Endothelial cell of umbilical vein (primary cell): Measurements from ENCODE around the gene LPIN1. TPM values are rescaled to one million over a fixed set of nuclear protein-coding genes. Genes with fewer than 3 reads are reported as not detected.

Experiments used
- BruUV-seq: library from RNA; stranded (reverse); fragments of 400-500 nt; replicated peaks from 2 replicates; lab custom pipeline; 2021; lab: Mats Ljungman, UMichigan
- CTCF ChIA-PET: fragments of 300-600, 350-600 bp; sonication (Branson Sonifier 250); formaldehyde crosslinking; loops from one replicate; lab custom pipeline; 2021; ENCODE audit warnings: antibody characterized with exemption, inconsistent platforms; lab: Charles Lee
- POLR2A ChIA-PET: fragments of 300-600, 350-600 bp; sonication (Branson Sonifier 250); formaldehyde crosslinking; loops from one replicate; lab custom pipeline; 2021; ENCODE audit warnings: antibody characterized with exemption, inconsistent platforms; lab: Charles Lee
- DNase-seq: peaks from one replicate; pipeline ENCODE4 v3.0.0-alpha.2; 2011; ENCODE audit warnings: low read depth, low spot score
- FAIRE-seq: peaks from 2 replicates; lab custom pipeline; 2011; peaks lifted over from hg19 to GRCh38; lab: Jason Lieb, UNC
- H2AFZ ChIP-seq: 2 replicates; pipeline ENCODE4 v1.6.0; 2012; ENCODE audit warnings: low read depth, low read length, control low read depth, inconsistent platforms
- H3K27ac ChIP-seq: 2 replicates; pipeline ENCODE4 v1.5.1; 2011; ENCODE audit warnings: low read depth, mild to moderate bottlenecking, control low read depth, low read length, moderate library complexity; ENCODE audit not compliant: insufficient read depth
- H3K27me3 ChIP-seq, 2 experiments: 2 replicates each; pipeline versions ENCODE4 v1.6.0 to v1.6.1; 2011; ENCODE audit warnings: low read length in 2 of 2, mixed read lengths in 1 of 2; ENCODE audit not compliant: control insufficient read depth in 2 of 2, insufficient read depth in 2 of 2
- H3K36me3 ChIP-seq, 2 experiments: 2 replicates in 1 of 2; 3 replicates in 1 of 2; pipeline ENCODE4 v1.5.1; 2011; ENCODE audit warnings: low read length in 2 of 2, mild to moderate bottlenecking in 1 of 2, moderate library complexity in 1 of 2; ENCODE audit not compliant: control insufficient read depth in 2 of 2, insufficient read depth in 2 of 2; ENCODE audit errors: extremely low read depth in 1 of 2
- H3K4me1 ChIP-seq: 3 replicates; pipeline ENCODE4 v1.5.1; 2011; ENCODE audit warnings: mild to moderate bottlenecking, low read length; ENCODE audit not compliant: control insufficient read depth, insufficient read depth; ENCODE audit errors: extremely low read depth
- H3K4me2 ChIP-seq: 2 replicates; pipeline ENCODE4 v1.6.1; 2011; ENCODE audit warnings: low read length, control low read depth, mixed read lengths; ENCODE audit not compliant: insufficient read depth
- H3K4me3 ChIP-seq, 3 experiments: fragments of 200-600 bp in 1 of 3; sonication (generic), shearing (Covaris generic) in 1 of 3; replicated peaks in 1 of 3; 2 replicates each; pipeline ENCODE4 v1.5.1; 2011 to 2016; ENCODE audit warnings: control low read depth in 3 of 3, low read length in 3 of 3, mild to moderate bottlenecking in 2 of 3, inconsistent platforms in 1 of 3, low read depth in 1 of 3, moderate library complexity in 1 of 3; ENCODE audit not compliant: insufficient read depth in 1 of 3
- H3K79me2 ChIP-seq: 2 replicates; pipeline ENCODE4 v1.6.0; 2012; ENCODE audit warnings: low read length, inconsistent platforms; ENCODE audit not compliant: control insufficient read depth, insufficient read depth
- H3K9ac ChIP-seq: replicated peaks from 2 replicates; pipeline ENCODE3; 2011; ENCODE audit warnings: low read length, control low read depth; ENCODE audit not compliant: insufficient read depth; ENCODE audit errors: extremely low read depth
- H3K9me1 ChIP-seq: replicated peaks from 3 replicates; pipeline ENCODE4 v1.6.0; 2011; ENCODE audit warnings: mild to moderate bottlenecking, low read length; ENCODE audit not compliant: control insufficient read depth, insufficient read depth; ENCODE audit errors: extremely low read depth
- H3K9me3 ChIP-seq: replicated peaks from 2 replicates; pipeline ENCODE4 v1.5.1; 2012; ENCODE audit warnings: low read length, inconsistent platforms; ENCODE audit not compliant: control insufficient read depth, insufficient read depth
- H4K20me1 ChIP-seq: replicated peaks from 2 replicates; pipeline ENCODE3; 2011; ENCODE audit warnings: mild to moderate bottlenecking, low read length; ENCODE audit not compliant: control insufficient read depth, insufficient read depth; ENCODE audit errors: extremely low read depth
- CTCF ChIP-seq, 2 donors: IDR thresholded peaks; 1 replicate in 1 of 2; 2 replicates in 1 of 2; pipeline ENCODE4 v1.5.1; 2011; ENCODE audit warnings: low read length in 2 of 2, mild to moderate bottlenecking in 2 of 2, moderate library complexity in 2 of 2, control low read depth in 1 of 2, inconsistent platforms in 1 of 2, low read depth in 1 of 2; ENCODE audit not compliant: insufficient read depth in 1 of 2; ENCODE audit errors: extremely low read depth in 1 of 2
- EZH2 ChIP-seq: IDR thresholded peaks from 2 replicates; pipeline ENCODE4 v1.6.1; 2012; ENCODE audit warnings: borderline replicate concordance, low read depth, mild to moderate bottlenecking, moderate library complexity, low read length, inconsistent platforms; ENCODE audit not compliant: severe bottlenecking
- FOS ChIP-seq: IDR thresholded peaks from 2 replicates; pipeline ENCODE4 v1.6.1; 2011; ENCODE audit warnings: mild to moderate bottlenecking, low read length, moderate library complexity, borderline replicate concordance; ENCODE audit not compliant: insufficient read depth
- GATA2 ChIP-seq: IDR thresholded peaks from 2 replicates; pipeline ENCODE4 v1.7.0; 2011; ENCODE audit warnings: low read depth, mild to moderate bottlenecking, moderate library complexity, mixed read lengths, low read length; ENCODE audit not compliant: insufficient read length, insufficient read depth
- JUN ChIP-seq: IDR thresholded peaks from 2 replicates; pipeline ENCODE4 v1.6.1; 2011; ENCODE audit warnings: borderline replicate concordance, low read depth; ENCODE audit not compliant: insufficient read length, insufficient read depth
- MAX ChIP-seq: IDR thresholded peaks from 2 replicates; pipeline ENCODE4 v1.6.1; 2011; ENCODE audit not compliant: insufficient read depth, insufficient read length
- MYC ChIP-seq: IDR thresholded peaks from one replicate; pipeline ENCODE4 v1.6.1; 2011; ENCODE audit warnings: mild to moderate bottlenecking, low read depth, low read length
- POLR2A ChIP-seq: IDR thresholded peaks from 2 replicates; pipeline ENCODE4 v1.6.1; 2012; ENCODE audit warnings: low read depth, mild to moderate bottlenecking, control low read depth, low read length
- POLR2AphosphoS5 ChIP-seq: IDR thresholded peaks from 2 replicates; pipeline ENCODE4 v1.6.1; 2012; ENCODE audit warnings: low read depth, mild to moderate bottlenecking, control low read depth, low read length, moderate library complexity; ENCODE audit not compliant: insufficient read depth
- dilution Hi-C: fragments of 300-500 bp; cut with MboI; formaldehyde crosslinking; loops from one replicate; pipeline ENCODE4 v1.15.0; 2019; ENCODE audit warnings: low sequenced_read_pairs; ENCODE audit not compliant: extremely low pct_ligation_motif_present
- intact Hi-C: fragments of 100-400 bp; cut with micrococcal nuclease; formaldehyde crosslinking; loops from one replicate; pipeline ENCODE4 v1.10.0; 2022
- polyA plus RNA-seq, 4 experiments: library from polyadenylated mRNA; depleted of rRNA in 3 of 4; stranded (reverse) in 3 of 4; unstranded in 1 of 4; fragments of >200 nt; gene quantifications; 2 replicates each; pipeline versions ENCODE4 v1.2.1 to v1.2.3, GENCODE V29; 2011 to 2012; ENCODE audit warnings: missing spikeins in 1 of 4
- total RNA-seq: library from RNA; stranded (reverse); gene quantifications from 2 replicates; pipeline ENCODE4 v1.2.3, GENCODE V29; 2021

LPIN1 gene
- total and polyA plus RNA-seq, 2 donors (not counting 3 experiments of a cell fraction or from before 2014, with no cell fraction given), result 26.6 to 80.4 TPM

DNA sequence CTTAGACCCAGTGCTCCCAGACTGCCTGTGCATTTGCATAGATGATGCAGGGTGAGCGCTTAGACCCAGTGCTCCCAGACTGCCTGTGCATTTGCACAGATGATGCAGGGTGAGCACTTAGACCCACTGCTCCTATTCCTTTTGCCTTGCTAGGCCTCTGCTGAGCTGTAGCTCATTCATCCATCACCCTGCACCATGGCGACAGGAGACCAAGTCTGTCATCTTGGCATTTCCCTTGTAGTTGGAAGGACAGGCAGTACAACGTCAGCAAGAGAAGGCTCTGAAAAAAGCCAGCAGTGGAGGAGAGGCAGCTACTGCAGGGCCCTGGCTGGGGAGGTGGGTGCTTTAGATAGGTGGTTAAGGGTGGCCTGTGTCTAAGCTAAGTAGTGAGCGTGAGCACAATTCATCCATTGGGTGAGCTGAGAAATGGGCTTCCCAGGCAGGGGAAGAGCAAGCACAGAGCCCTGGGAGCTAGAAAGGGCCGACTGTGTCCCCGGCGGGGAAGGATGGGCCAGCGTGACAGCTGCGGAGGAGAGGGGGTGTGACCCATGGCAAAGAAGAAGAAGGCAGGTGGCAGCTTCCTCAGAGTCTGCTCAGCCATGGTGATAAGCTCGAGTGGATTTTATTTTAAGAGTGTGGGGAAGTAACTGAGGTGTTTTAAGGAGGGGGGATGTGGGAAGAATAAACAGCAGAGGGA, 108.8 kb downstream of the LPIN1 start:
- Histone ChIP-seq H3K9ac (no peak overlapping the region), H3K4me3 (no peak overlapping the region), H3K27ac (no peak overlapping the region), H3K9me1 (no peaks in the 10 kb centered on the region), H2AFZ (no peak overlapping the region), H4K20me1 (no peaks in the 10 kb centered on the region), H3K27me3 (peaks cover 4 to 10% of the 10 kb centered on the region in 2 experiments), H3K79me2 (no peaks in the 10 kb centered on the region), H3K4me2 (no peak overlapping the region), H3K4me1 (no peaks in the 10 kb centered on the region), H3K36me3 (no peaks in the 10 kb centered on the region), H3K9me3 (no peaks in the 10 kb centered on the region)
- POLR2A ChIA-PET, result no interaction called here
- no peak for TF ChIP-seq FOS
- intact Hi-C loops, result no loop called here
- BruUV-seq, result no TSS peak
- FAIRE-seq, result no peak
- dilution Hi-C loops, result no loop called here
- no peak for DNase-seq
- CTCF ChIA-PET, result interaction anchor here (1.0 kb wide), 1 partner anchor 9 kb away, joined by 5 read pairs; no protein-coding TSS in a partner anchor

- BruUV-seq, result no TSS peak
- Histone ChIP-seq H4K20me1 (no peaks in the 10 kb centered on the region), H3K4me3 (no peak overlapping the region), H3K9me1 (no peaks in the 10 kb centered on the region), H3K4me1 (no peaks in the 10 kb centered on the region), H3K36me3 (no peaks in the 10 kb centered on the region), H3K9ac (no peak overlapping the region), H3K27ac (no peak overlapping the region), H2AFZ (no peak overlapping the region), H3K9me3 (no peaks in the 10 kb centered on the region), H3K27me3 (peaks cover 4 to 10% of the 10 kb centered on the region in 2 experiments), H3K4me2 (no peak overlapping the region), H3K79me2 (no peaks in the 10 kb centered on the region)
- no peak for TF ChIP-seq MAX
- TF ChIP-seq EZH2, result no peak
- TF ChIP-seq MYC, result no peak
- TF ChIP-seq POLR2A, result no peak
- no peak for TF ChIP-seq GATA2
- TF ChIP-seq CTCF (IDR thresholded peaks at IDR 0.05; ENCODE audit: extremely low read depth in 1 of 2, insufficient read depth in 1 of 2, low read depth in 1 of 2, low read length in 2 of 2), result no peak
- TF ChIP-seq FOS, result no peak
- no peak for TF ChIP-seq JUN
- no peak for TF ChIP-seq POLR2AphosphoS5
- DNase-seq, result peak; percentile 10
- CTCF ChIA-PET, result interaction anchor here (1.0 kb wide), 1 partner anchor 8 kb away, joined by 5 read pairs; no protein-coding TSS in a partner anchor
- intact Hi-C loops, result no loop called here
- POLR2A ChIA-PET, result no interaction called here
- no peak for FAIRE-seq
- dilution Hi-C loops, result no loop called here
Measured at GRCh38 chr2:11856095-11856494, 109.7 kb downstream of the LPIN1 start.
